Measurements from ENCODE around the gene VPS13C.

DNA sequence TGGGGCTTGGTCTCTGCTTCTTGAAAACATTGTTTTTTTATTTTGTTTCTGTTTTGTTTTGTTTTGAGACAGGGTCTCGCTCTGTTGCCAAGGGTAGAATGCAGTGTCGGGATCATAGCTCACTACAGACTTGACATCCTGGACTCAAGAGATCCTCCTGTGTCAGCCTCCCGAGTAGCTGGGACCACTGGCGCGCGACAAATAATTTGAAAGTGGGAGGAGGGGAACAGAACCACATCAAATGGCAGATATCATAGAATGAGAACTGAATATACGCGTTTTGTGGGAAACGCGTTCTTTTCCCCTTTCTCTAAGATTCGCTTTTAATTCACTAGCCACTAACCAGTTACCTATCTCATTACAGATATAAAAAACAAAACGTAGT lies 641 bp upstream of the VPS13C start:
- TF ChIP-seq YY1 (IDR thresholded peaks at IDR 0.05; ENCODE audit: insufficient read depth, insufficient read length) = no peak
- TF ChIP-seq SUZ12 (IDR thresholded peaks at IDR 0.05; ENCODE audit: extremely low read depth, insufficient read depth, insufficient read length) = no peak

All from NT2/D1 (cell line).